Stimulated activated naive CD8-positive, alpha-beta T cell treated with anti-CD3 and anti-CD28 coated beads, Interleukin-15, Interleukin-2, amounts not matched to agents 100 U/mL and 50 U/mL, for 24 hours (primary cell): ENCODE data around the gene GALNT12.
A peak's percentile ranks its signal among the peaks of the same experiment; 100 is the strongest.

ENCODE experiments used
- ATAC-seq: fragments of 150-1000 bp; cut with Tn5 transposase; one replicate; pipeline ENCODE4 v1.10.0; 2021
- DNase-seq: peaks from one replicate; pipeline ENCODE4 v3.0.0; 2021

Gene GALNT12

DNA sequence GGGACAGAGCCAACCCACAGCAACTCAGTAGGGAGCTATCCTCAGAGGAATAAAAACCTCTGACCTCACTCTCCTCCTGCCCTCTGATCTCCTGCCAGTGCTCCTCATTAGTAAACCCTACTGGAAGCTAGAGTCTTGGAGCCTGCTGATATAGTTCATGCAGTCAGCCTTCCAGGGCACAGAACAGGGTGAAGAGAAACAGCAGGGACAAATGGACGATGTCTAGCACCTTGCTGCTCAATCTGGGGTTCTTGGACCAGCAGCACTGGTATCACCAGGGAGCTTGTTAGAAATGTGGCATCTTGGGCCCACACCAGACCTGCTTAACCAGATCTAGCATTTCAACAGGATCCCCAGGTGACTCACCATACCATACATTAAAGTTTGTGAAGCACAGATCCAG, 5.5 kb upstream of the GALNT12 start:
- ATAC-seq (no peak), DNase-seq (no peak)

GRCh38 chr9:98804083-98804482, 3.4 kb upstream of the GALNT12 start:
- DNase-seq (no peak), ATAC-seq (no peak)

DNA sequence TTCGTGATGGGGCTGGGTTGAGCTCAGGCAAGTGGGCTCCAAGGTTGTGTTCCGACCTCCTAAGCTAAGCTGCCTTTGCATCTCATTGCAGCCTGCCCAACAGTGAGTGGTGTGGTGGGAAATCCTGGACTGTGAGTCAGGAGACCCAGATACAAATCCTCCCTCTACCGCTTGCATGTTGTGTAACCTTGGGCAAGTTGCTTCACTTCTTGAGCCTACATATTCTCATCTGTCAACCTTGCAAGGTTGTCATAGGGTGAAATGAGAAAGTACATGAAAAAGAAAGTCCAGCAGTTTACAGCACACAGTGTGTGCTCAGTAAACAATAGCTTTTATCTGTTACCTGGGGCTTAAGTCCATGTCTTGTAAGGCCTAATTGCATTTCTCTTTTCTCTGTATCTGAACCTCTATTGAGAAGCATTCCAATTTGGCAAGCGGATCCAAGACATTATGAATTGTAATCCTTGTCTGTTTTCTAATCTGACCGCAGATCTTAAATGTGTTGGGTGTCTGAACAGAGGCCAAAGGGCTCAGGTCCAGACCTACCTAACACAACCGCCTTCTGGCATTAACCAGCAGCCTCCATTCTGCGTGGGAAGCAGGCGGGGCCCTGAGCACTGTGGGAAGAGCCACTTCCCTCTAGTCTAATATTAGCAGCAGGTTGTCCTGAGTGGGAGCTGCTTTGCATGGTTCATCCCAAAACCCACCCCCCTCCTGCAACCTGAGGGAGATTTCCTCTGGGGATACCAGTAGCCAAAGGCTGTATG, 1.8 kb upstream of the GALNT12 start:
- no peak for DNase-seq

GRCh38 chr9:98806394-98807035, 955 bp upstream of the GALNT12 start:
- DNase-seq: no peak
- ATAC-seq: no peak

More for the DNA sequence above, 1.8 kb upstream of the GALNT12 start:
- no peak for ATAC-seq

DNA sequence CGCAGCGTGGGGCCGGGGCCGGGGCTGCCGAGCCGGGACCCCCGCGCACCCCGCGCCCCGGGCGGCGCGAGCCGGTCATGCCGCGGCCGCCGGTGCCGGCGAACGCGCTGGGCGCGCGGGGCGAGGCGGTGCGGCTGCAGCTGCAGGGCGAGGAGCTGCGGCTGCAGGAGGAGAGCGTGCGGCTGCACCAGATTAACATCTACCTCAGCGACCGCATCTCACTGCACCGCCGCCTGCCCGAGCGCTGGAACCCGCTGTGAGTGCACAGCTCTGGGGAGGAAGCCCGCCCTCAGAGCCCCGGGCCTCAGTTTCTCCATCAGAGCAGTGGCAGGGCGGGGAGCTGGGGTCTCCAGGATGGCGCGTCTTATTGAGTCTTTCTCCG, 335 bp downstream of the GALNT12 start:
- no peak for ATAC-seq
- DNase-seq: peak; percentile 39

- peak; percentile 23 for DNase-seq
- no peak for ATAC-seq
Observed at GRCh38 chr9:98808411-98808815, 943 bp downstream of the GALNT12 start.

DNA sequence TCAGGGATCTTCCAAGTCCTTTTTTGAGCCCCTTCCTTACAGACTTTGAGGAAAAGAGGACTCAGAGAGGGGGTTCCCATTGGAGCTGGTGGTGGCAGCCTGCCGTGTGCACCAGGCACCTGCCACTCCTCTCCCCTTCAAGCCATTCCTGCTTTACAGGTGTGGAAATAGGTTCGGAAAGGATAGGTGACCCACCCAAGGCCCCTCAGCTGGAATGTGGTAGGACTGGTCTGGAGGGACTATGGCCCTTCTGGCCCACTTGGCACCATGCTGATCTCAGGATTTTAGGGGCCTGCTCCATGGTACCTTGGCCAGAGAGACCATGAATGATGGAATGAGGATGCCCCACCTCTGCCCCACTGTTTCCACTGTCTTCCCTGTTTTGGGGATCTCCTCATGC, 1.4 kb downstream of the GALNT12 start:
- no peak for DNase-seq
- no peak for ATAC-seq

- ATAC-seq (no peak), DNase-seq (no peak)
Observed at GRCh38 chr9:98809311-98810101, 2.0 kb downstream of the GALNT12 start.

- no peak for ATAC-seq
- DNase-seq: no peak
Observed at GRCh38 chr9:98810102-98810842, 2.8 kb downstream of the GALNT12 start.

DNA sequence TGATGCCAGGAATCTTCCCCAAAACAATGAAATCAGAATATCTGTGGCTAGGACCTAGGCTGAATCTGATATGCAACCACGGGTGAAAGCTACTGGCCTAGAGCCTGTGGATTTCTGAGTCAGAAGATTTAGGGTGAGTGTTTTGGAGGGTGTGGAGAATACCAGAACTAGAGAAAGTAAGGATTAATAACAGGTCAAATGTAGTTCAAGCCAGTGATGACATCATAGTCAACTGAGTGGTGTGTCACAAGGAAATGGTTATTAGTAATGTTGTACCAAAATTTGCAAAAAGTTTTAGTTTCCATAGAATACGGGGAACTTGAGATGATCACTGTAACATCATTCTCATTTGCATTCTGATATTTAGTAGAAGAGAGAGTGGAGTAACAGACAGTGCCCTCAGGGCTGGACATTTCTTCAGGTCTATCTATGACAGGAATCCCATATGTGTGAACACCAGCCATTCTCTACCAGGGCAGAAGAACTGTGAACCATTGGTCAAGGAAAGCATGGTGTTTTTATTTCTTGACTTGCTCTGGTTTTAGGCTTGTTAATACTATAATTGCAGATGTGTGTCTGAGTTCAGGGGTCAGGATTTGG, 3.7 kb downstream of the GALNT12 start:
- peak; percentile 67 for ATAC-seq

GRCh38 chr9:98815391-98815951, 8.0 kb downstream of the GALNT12 start:
- no peak for ATAC-seq
- no peak for DNase-seq

More for the DNA sequence above, 3.7 kb downstream of the GALNT12 start:
- no peak for DNase-seq

- ATAC-seq: no peak
- DNase-seq: no peak
Observed at GRCh38 chr9:98818764-98819163, 11.3 kb downstream of the GALNT12 start.

GRCh38 chr9:98819231-98819630, 11.8 kb downstream of the GALNT12 start:
- DNase-seq: no peak

GRCh38 chr9:98821831-98822230, 14.4 kb downstream of the GALNT12 start:
- no peak for ATAC-seq
- DNase-seq: no peak

More at GRCh38 chr9:98819231-98819630, 11.8 kb downstream of the GALNT12 start:
- ATAC-seq: no peak

DNA sequence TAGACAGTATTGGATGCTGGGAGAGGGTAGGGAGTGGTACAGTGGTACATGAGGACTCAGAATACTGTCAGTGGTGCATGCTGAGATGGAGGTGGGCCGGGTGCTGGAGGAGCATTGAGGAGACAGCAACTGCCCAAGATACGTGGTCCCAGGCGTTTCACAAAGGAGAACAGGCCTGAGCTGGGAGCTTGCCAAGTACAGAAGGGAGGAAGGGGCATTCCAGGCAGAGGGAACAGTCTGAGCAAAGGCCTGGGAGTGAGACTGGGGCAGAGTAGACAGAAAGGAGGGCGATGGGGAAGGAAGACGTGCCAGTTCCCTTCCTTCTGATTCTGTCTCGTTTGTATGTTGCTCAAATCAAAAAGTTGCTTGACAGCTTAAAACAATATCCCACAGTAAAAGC, 15.2 kb downstream of the GALNT12 start:
- ATAC-seq (no peak), DNase-seq (no peak)

DNA sequence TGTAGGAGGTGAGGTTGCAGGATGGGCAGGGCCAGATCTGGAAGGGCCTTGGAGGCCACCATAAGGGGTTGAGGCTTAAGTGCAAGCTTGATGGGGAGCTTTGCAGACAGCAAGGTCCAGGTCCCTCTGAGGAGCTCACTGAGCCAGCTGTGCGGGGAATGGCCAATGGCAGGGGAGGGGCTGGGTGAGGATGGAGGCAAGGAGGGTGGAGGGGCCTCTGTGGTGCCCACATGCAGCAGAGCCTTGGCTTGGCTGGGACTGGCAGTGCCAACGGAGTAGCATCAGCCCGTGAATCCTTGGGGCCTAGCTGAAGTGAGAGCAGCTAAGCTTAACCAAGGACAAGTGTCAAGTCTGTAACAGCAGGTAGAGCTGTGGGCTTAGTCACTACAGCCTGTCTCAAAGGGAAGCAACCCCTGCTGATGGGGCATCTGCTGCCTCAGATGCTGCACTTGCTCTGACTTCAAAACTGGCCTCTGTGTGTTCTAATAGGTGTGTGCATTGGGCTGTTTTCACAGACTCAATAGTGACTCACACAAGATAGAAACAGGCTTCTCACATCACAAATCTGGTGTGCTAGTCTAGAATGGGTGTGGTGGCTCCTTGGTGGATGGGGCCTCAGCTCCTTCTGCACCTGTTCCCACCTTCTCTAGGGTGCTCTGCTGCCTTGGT, 16.3 kb downstream of the GALNT12 start:
- ATAC-seq (peak; percentile 9), DNase-seq (no peak)

- ATAC-seq: no peak
- no peak for DNase-seq
Observed at GRCh38 chr9:98825414-98825813, 17.9 kb downstream of the GALNT12 start.

DNA sequence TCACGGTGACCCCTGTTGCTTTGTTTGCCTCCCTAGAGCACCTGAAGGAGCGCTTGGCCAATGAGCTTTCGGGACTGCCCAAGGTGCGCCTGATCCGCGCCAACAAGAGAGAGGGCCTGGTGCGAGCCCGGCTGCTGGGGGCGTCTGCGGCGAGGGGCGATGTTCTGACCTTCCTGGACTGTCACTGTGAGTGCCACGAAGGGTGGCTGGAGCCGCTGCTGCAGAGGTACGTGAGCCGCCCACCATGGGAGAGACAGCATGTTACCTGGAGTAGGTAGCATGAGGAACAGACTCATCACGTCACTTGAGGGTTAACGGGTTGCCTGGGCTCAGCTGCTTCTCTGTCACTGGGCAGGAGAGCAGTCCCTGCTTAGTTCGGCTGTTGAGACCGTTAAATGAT, 19.2 kb downstream of the GALNT12 start:
- no peak for ATAC-seq
- no peak for DNase-seq

DNA sequence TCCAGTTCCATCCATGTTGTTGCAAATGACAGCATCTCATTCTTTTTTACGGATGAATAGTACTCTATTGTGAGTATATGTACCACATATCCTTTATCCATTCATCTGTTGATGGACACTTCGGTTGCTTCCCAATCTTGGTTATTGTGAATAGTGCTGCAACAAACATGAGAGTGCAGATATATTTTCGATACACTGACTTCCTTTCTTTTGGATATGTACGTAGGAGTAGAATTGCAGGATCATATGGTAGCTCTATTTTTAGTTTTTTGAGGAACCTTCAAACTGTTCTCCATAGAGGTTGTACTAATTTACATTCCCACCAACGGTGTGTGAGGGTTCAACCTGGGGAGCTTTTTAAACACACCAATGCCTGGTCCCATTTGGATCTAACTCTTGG, 22.3 kb downstream of the GALNT12 start:
- ATAC-seq (no peak), DNase-seq (no peak)

DNA sequence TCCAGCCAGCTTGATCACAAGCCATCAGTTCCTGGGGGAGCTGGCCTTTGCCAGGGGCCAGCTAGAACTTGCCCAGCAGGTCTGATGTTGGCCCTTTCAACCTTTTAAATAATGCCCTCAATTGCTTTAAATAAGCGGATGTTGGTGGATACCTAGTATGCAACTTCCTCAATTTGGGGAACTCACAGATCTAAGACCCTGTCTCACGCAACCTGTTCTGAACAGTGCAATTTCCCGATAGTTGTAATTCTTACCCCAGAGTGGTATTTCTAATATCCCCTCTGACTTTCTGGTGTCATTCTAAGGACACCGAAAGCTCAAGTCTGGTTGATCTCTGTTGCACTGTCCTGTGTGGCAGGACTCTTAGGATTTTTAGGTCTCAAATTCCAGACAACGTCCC, 23.1 kb downstream of the GALNT12 start:
- no peak for DNase-seq
- ATAC-seq: no peak

DNA sequence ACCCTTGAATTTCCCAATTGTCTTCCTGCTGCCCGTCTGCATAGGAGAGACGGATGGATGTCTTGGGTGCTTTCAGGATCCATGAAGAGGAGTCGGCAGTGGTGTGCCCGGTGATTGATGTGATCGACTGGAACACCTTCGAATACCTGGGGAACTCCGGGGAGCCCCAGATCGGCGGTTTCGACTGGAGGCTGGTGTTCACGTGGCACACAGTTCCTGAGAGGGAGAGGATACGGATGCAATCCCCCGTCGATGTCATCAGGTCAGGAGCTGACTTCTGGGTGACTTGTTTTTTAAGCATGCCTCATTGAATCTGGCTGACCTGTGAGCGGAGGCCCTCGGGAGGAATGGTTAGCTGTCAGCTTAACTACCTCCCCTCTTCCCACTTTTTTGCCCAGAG, 24.2 kb downstream of the GALNT12 start:
- DNase-seq: no peak
- no peak for ATAC-seq
